Measurements from ENCODE around the gene BPTF. TPM values are rescaled to one million over a fixed set of nuclear protein-coding genes. Genes with fewer than 3 reads are reported as not detected.

BPTF gene
- total and polyA plus RNA-seq, 2 of the 8 experiments (the other 6 are each of a cell fraction or from before 2014, with no cell fraction given), result 107 to 228 TPM

- Histone ChIP-seq H3K14ac (ENCODE audit: insufficient read length) (no peak overlapping the region), H3K4me3 (ENCODE audit: extremely low read depth in 1 of 4, insufficient read depth in 2 of 4, low read depth in 3 of 4, low read length in 4 of 4) (no peak overlapping the region), H3K56ac (replicated peaks; ENCODE audit: insufficient read length, low read depth, low read length) (no peak overlapping the region), H2BK20ac (ENCODE audit: low read length) (no peak overlapping the region), H3K79me2 (ENCODE audit: control insufficient read depth in 1 of 2, insufficient read depth in 2 of 2, low read length in 2 of 2) (no peaks in the 10 kb centered on the region), H4K8ac (ENCODE audit: extremely low read depth, insufficient read depth, low read length) (no peak overlapping the region), H2BK120ac (replicated peaks; ENCODE audit: low read depth, low read length) (no peak overlapping the region), H2BK5ac (ENCODE audit: low read depth, low read length) (no peak overlapping the region), H3K9ac (replicated peaks in 1 of 4; ENCODE audit: extremely low read depth in 1 of 4, low read depth in 3 of 4, low read length in 3 of 4) (no peak overlapping the region), H3K4me2 (ENCODE audit: insufficient read depth in 1 of 2, low read depth in 2 of 2, low read length in 2 of 2) (no peak overlapping the region), H4K20me1 (replicated peaks in 1 of 2; ENCODE audit: control insufficient read depth in 1 of 2, insufficient read depth in 2 of 2, low read length in 2 of 2) (no peaks in the 10 kb centered on the region), H3K79me1 (ENCODE audit: low read depth, low read length) (no peaks in the 10 kb centered on the region), H3K4me1 (replicated peaks in 1 of 4; ENCODE audit: control insufficient read depth in 3 of 4, insufficient read depth in 4 of 4, low read length in 3 of 4) (peaks cover 0 to 13% (median 4%) of the 10 kb centered on the region in 4 experiments; a peak in 4 of 7 replicates), H3K27ac (ENCODE audit: low read depth, low read length) (no peak overlapping the region), H3K9me3 (ENCODE audit: insufficient read depth in 2 of 2, low read depth in 1 of 2, low read length in 1 of 2) (no peaks in the 10 kb centered on the region), H2BK15ac (ENCODE audit: low read length) (no peak overlapping the region), H3K4ac (replicated peaks; ENCODE audit: insufficient read length, low read depth, low read length) (no peak overlapping the region), H4K91ac (replicated peaks; ENCODE audit: insufficient read length, low read length) (no peak overlapping the region), H3K27me3 (replicated peaks in 1 of 4; ENCODE audit: control insufficient read depth in 3 of 4, extremely low read depth in 1 of 4, insufficient read depth in 3 of 4, low read length in 3 of 4) (peaks cover 0 to 12% (median 3%) of the 10 kb centered on the region in 4 experiments; a peak in 5 of 7 replicates), H3K23ac (ENCODE audit: insufficient read length) (no peak overlapping the region), H3K23me2 (ENCODE audit: low read depth, low read length) (peaks cover 7% of the 10 kb centered on the region; the same call in 1 of the 2 replicates), H4K5ac (ENCODE audit: insufficient read length, low read depth, low read length) (no peak overlapping the region), H2BK12ac (ENCODE audit: low read depth, low read length) (no peak overlapping the region), H3K36me3 (ENCODE audit: control insufficient read depth in 2 of 4, insufficient read depth in 4 of 4, low read length in 3 of 4) (no peaks in the 10 kb centered on the region), H3K18ac (ENCODE audit: extremely low read depth, low read length) (no peak overlapping the region), H2AK5ac (ENCODE audit: low read depth, low read length) (no peak overlapping the region), H2AFZ (ENCODE audit: low read length) (no peak overlapping the region)
- no peak for TF ChIP-seq RBBP5 (IDR thresholded peaks at IDR 0.05; ENCODE audit: borderline replicate concordance, low read depth, low read length)
- TF ChIP-seq SRF (IDR thresholded peaks at IDR 0.05; ENCODE audit: low read depth, low read length), result no peak
- no peak for TF ChIP-seq JUND (IDR thresholded peaks at IDR 0.05; ENCODE audit: low read length)
- no peak for TF ChIP-seq E2F6 (IDR thresholded peaks at IDR 0.05)
- TF ChIP-seq BRCA1 (IDR thresholded peaks at IDR 0.05; ENCODE audit: low read depth, low read length), result no peak
- no peak for TF ChIP-seq RXRA (IDR thresholded peaks at IDR 0.05; ENCODE audit: insufficient read depth, low read depth, low read length)
- TF ChIP-seq MAFK (IDR thresholded peaks at IDR 0.05; ENCODE audit: low read depth, low read length), result no peak
- no peak for TF ChIP-seq SAP30 (IDR thresholded peaks at IDR 0.05; ENCODE audit: insufficient read depth, insufficient replicate concordance, low read length)
- 89% methylated on average over 4 of the region's 4 CpGs; no CpG with 5 or more reads in 1 of the 2 experiments for WGBS, 2 experiments (ENCODE audit: extremely low coverage in 1 of 2, insufficient coverage in 1 of 2, insufficient read length in 1 of 2, insufficient replicate concordance in 2 of 2, low coverage in 1 of 2, low lambda C conversion rate in 2 of 2, missing lambda C conversion rate in 1 of 2)
- ChIA-PET POLR2A (ENCODE audit: partially characterized antibody) (interaction anchor here (1.2 kb wide), 1 partner anchor 17 kb away, joined by 4 read pairs; no protein-coding TSS in a partner anchor), CTCF (ENCODE audit: partially characterized antibody) (interaction anchor here (1.5 kb wide), 1 partner anchor 19 kb away, joined by 3 read pairs; no protein-coding TSS in a partner anchor)
- DNase-seq (ENCODE audit: low read depth in 1 of 2, low spot score in 2 of 2) (no peak), FAIRE-seq (no peak)
Measured at GRCh38 chr17:67990909-67991308, 165.6 kb downstream of the BPTF start.
